ES-I3 (cell line): Measurements from ENCODE around the gene MRPL2.

Experiments used
- H3K36me3 ChIP-seq: 2 replicates; pipeline ENCODE4 v1.6.1; 2013; ENCODE audit warnings: mild to moderate bottlenecking, low read length, control low read depth, moderate library complexity; ENCODE audit not compliant: insufficient read depth
- H3K4me1 ChIP-seq: 2 replicates; pipeline ENCODE4 v1.6.1; 2013; ENCODE audit warnings: mild to moderate bottlenecking, control low read depth, low read length; ENCODE audit not compliant: insufficient read depth
- H3K9ac ChIP-seq: 2 replicates; pipeline ENCODE4 v1.6.1; 2013; ENCODE audit warnings: low read depth, mild to moderate bottlenecking, low read length, moderate library complexity
- H3K9me3 ChIP-seq: 2 replicates; pipeline ENCODE4 v1.6.1; 2013; ENCODE audit warnings: mild to moderate bottlenecking, low read length, moderate library complexity; ENCODE audit not compliant: control insufficient read depth, insufficient read depth

MRPL2 gene

GRCh38 chr6:43029120-43029519 is 30.1 kb downstream of the MRPL2 start:
- Histone ChIP-seq H3K4me1 (no peaks in the 10 kb centered on the region), H3K36me3 (peaks cover 52% of the 10 kb centered on the region), H3K9ac (no peak overlapping the region), H3K9me3 (no peaks in the 10 kb centered on the region)

GRCh38 chr6:43026365-43026764 is 32.9 kb downstream of the MRPL2 start:
- H3K9ac ChIP-seq: no peak overlapping the region
- no peaks in the 10 kb centered on the region for H3K9me3 ChIP-seq
- no peaks in the 10 kb centered on the region for H3K4me1 ChIP-seq
- peaks cover 45% of the 10 kb centered on the region for H3K36me3 ChIP-seq

GRCh38 chr6:43024436-43024835 is 34.8 kb downstream of the MRPL2 start:
- Histone ChIP-seq H3K36me3 (peaks cover 41% of the 10 kb centered on the region), H3K9me3 (no peaks in the 10 kb centered on the region), H3K4me1 (no peaks in the 10 kb centered on the region), H3K9ac (no peak overlapping the region)

GRCh38 chr6:43021270-43022047 is 37.8 kb downstream of the MRPL2 start, which contains the start of gene RRP36:
Gene RRP36, plus strand, starts transcription at chr6:43021623. Its CDS starts 32 bp downstream, at chr6:43021655.
- peaks cover 23% of the 10 kb centered on the region for H3K36me3 ChIP-seq

GRCh38 chr6:43020847-43021246 is 38.4 kb downstream of the MRPL2 start:
- no peaks in the 10 kb centered on the region for H3K4me1 ChIP-seq
- peak overlapping the region; percentile 99 for H3K9ac ChIP-seq
- H3K36me3 ChIP-seq: peaks cover 17% of the 10 kb centered on the region
- H3K9me3 ChIP-seq: no peaks in the 10 kb centered on the region

More at GRCh38 chr6:43021270-43022047, 37.8 kb downstream of the MRPL2 start, which contains the start of gene RRP36:
- Histone ChIP-seq H3K9ac (peak within 1 kb of the TSS; percentile 99), H3K9me3 (no peaks in the 10 kb centered on the region), H3K4me1 (no peaks in the 10 kb centered on the region)

GRCh38 chr6:43020052-43020705 is 39.1 kb downstream of the MRPL2 start:
- no peak overlapping the region for H3K9ac ChIP-seq
- H3K4me1 ChIP-seq: no peaks in the 10 kb centered on the region
- peaks cover 15% of the 10 kb centered on the region for H3K36me3 ChIP-seq
- no peaks in the 10 kb centered on the region for H3K9me3 ChIP-seq

- Histone ChIP-seq H3K4me1 (no peaks in the 10 kb centered on the region), H3K9me3 (no peaks in the 10 kb centered on the region), H3K9ac (no peak overlapping the region), H3K36me3 (peaks cover 7% of the 10 kb centered on the region)
Measured at GRCh38 chr6:43019152-43019551, 40.1 kb downstream of the MRPL2 start.

GRCh38 chr6:43016943-43017334 is 42.3 kb downstream of the MRPL2 start:
- Histone ChIP-seq H3K9me3 (no peaks in the 10 kb centered on the region), H3K9ac (no peak overlapping the region), H3K36me3 (peaks cover 5% of the 10 kb centered on the region; the same call in 1 of the 2 replicates), H3K4me1 (0 out of 2 replicates have a peak, but pooled peaks cover 4% of the 10 kb centered on the region)

- 0 out of 2 replicates have a peak, but pooled peaks cover 4% of the 10 kb centered on the region for H3K4me1 ChIP-seq
- no peaks in the 10 kb centered on the region for H3K9me3 ChIP-seq
- H3K9ac ChIP-seq: no peak overlapping the region
- H3K36me3 ChIP-seq: peaks cover 5% of the 10 kb centered on the region; the same call in 1 of the 2 replicates
Measured at GRCh38 chr6:43016176-43016942, 42.9 kb downstream of the MRPL2 start.

GRCh38 chr6:43014434-43014909 is 44.8 kb downstream of the MRPL2 start:
- peaks cover 9% of the 10 kb centered on the region; the same call in 1 of the 2 replicates for H3K36me3 ChIP-seq
- no peaks in the 10 kb centered on the region for H3K9me3 ChIP-seq
- 0 out of 2 replicates have a peak, but pooled peaks cover 4% of the 10 kb centered on the region for H3K4me1 ChIP-seq
- peak overlapping the region; percentile 72 for H3K9ac ChIP-seq

- peaks cover 11% of the 10 kb centered on the region; the same call in 1 of the 2 replicates for H3K36me3 ChIP-seq
- peak within 1 kb of the TSS; percentile 72 for H3K9ac ChIP-seq
- 0 out of 2 replicates have a peak, but pooled peaks cover 4% of the 10 kb centered on the region for H3K4me1 ChIP-seq
- H3K9me3 ChIP-seq: no peaks in the 10 kb centered on the region
Measured at GRCh38 chr6:43013843-43014433, 45.3 kb downstream of the MRPL2 start, which contains the start of the genes KLHDC3 and MEA1. Gene KLHDC3, plus strand, starts transcription at chr6:43014249. Its CDS starts 2,944 bp downstream, at chr6:43017193. Gene MEA1, minus strand, starts transcription at chr6:43013946. Its CDS starts 133 bp downstream, at chr6:43013813.

- no peaks in the 10 kb centered on the region for H3K9me3 ChIP-seq
- H3K4me1 ChIP-seq: 0 out of 2 replicates have a peak, but pooled peaks cover 4% of the 10 kb centered on the region
- H3K9ac ChIP-seq: peak overlapping the region; percentile 69
- peaks cover 13% of the 10 kb centered on the region for H3K36me3 ChIP-seq
Measured at GRCh38 chr6:43013097-43013842, 46.0 kb downstream of the MRPL2 start.

- Histone ChIP-seq H3K36me3 (peaks cover 15% of the 10 kb centered on the region), H3K9ac (no peak overlapping the region)
Measured at GRCh38 chr6:43012364-43012763, 46.9 kb downstream of the MRPL2 start.

More at GRCh38 chr6:43012364-43012763, 46.9 kb downstream of the MRPL2 start:
- 0 out of 2 replicates have a peak, but pooled peaks cover 4% of the 10 kb centered on the region for H3K4me1 ChIP-seq
- H3K9me3 ChIP-seq: no peaks in the 10 kb centered on the region
